Naive thymus-derived CD8-positive, alpha-beta T cell (primary cell): Measurements from ENCODE around the gene YIPF1. TPM values are rescaled to one million over a fixed set of nuclear protein-coding genes. Genes with fewer than 3 reads are reported as not detected.

ENCODE experiments used
- ATAC-seq, 2 donors: fragments of 150-1000 bp; cut with Tn5 transposase in 1 of 2; sonication (Bioruptor Pico), chemical (Tn5 transposase) in 1 of 2; 1 replicate in 1 of 2; 2 replicates in 1 of 2; pipeline ENCODE4 v1.10.0; 2021; ENCODE audit warnings: mild to moderate bottlenecking in 2 of 2, moderate library complexity in 2 of 2
- POLR2A ChIA-PET: fragments of 350-600 bp; sonication (Branson Sonifier 250); formaldehyde crosslinking; loops from one replicate; lab custom pipeline; 2021; ENCODE audit warnings: antibody characterized with exemption; lab: Charles Lee
- DNase-seq, 10 donors: peaks; one replicate each; pipeline versions ENCODE4 v3.0.0 to v3.0.0-alpha.2; 2020 to 2022
- H3K27ac Mint-ChIP-seq, 10 donors: one replicate each; pipeline ENCODE4 v1.8.0; 2020 to 2022; ENCODE audit warnings: mild to moderate bottlenecking in 10 of 10, mixed read lengths in 10 of 10, moderate library complexity in 4 of 10, inconsistent platforms in 1 of 10
- H3K27me3 Mint-ChIP-seq, 5 donors: one replicate each; pipeline ENCODE4 v1.8.0; 2021 to 2022; ENCODE audit warnings: mixed read lengths in 5 of 5
- H3K36me3 Mint-ChIP-seq, 3 donors: one replicate each; pipeline ENCODE4 v1.8.0; 2020 to 2022; ENCODE audit warnings: mixed read lengths in 3 of 3, mild to moderate bottlenecking in 2 of 3, inconsistent platforms in 1 of 3
- H3K4me1 Mint-ChIP-seq, 4 donors: one replicate each; pipeline ENCODE4 v1.8.0; 2021 to 2022; ENCODE audit warnings: mixed read lengths in 4 of 4
- H3K4me3 Mint-ChIP-seq, 10 donors: one replicate each; pipeline ENCODE4 v1.8.0; 2020 to 2022; ENCODE audit warnings: mild to moderate bottlenecking in 10 of 10, mixed read lengths in 10 of 10, moderate library complexity in 6 of 10, inconsistent platforms in 1 of 10
- H3K9me3 Mint-ChIP-seq, 9 donors: one replicate each; pipeline ENCODE4 v1.8.0; 2020 to 2022; ENCODE audit warnings: mixed read lengths in 9 of 9, mild to moderate bottlenecking in 3 of 9, inconsistent platforms in 1 of 9, moderate library complexity in 1 of 9
- polyA plus RNA-seq, 3 donors: library from polyadenylated mRNA; unstranded; fragments of 300-500 nt; fragmentation: Illumina TruSeq; gene quantifications; one replicate each; pipeline ENCODE4 v1.2.3, GENCODE V29; 2021
- total RNA-seq, 8 experiments: library from RNA in 2 of 8; stranded (reverse) in 2 of 8; gene quantifications; one replicate each; pipeline ENCODE4 v1.2.3 and lab custom pipeline; 2021 to 2026

Gene YIPF1
- total RNA-seq (10 to 100 TPM; 13.6 to 16.2 TPM), polyA plus RNA-seq (10 to 100 TPM; 22.3 to 25.6 (median 24.2) TPM), total RNA-seq (lab: John Stamatoyannopoulos, UW) (9.8 to 19.3 (median 17.4) reads per million in 6 experiments)

GRCh38 chr1:53889304-53890298, at the start of gene YIPF1:
YIPF1 (minus strand) TSS chr1:53889797; CDS start chr1:53888937, 860 bp downstream.
- peaks cover 0 to 4% (median 0%) of the 10 kb centered on the region in 5 donors for H3K27me3 Mint-ChIP-seq
- no peaks in the 10 kb centered on the region for H3K9me3 Mint-ChIP-seq
- DNase-seq (peak; percentile 74 to 90 (median 81)), ATAC-seq (peak; percentile 97 to 99)
- peaks cover 0 to 25% (median 0%) of the 10 kb centered on the region in 3 donors for H3K36me3 Mint-ChIP-seq
- POLR2A ChIA-PET = interaction anchor here (1.0 to 2.6 kb wide), 6 partner anchors 10 to 163 kb away, joined by 3 to 24 read pairs (median 6); partner anchors contain the start of genes IFT25, LRRC42, NDC1 and TMEM59
- peaks cover 13 to 52% (median 47%) of the 10 kb centered on the region in 4 donors for H3K4me1 Mint-ChIP-seq
- peak within 1 kb of the TSS; percentile 93 to 97 (median 94) for H3K27ac Mint-ChIP-seq
- peak within 1 kb of the TSS; percentile 93 to 97 (median 95) for H3K4me3 Mint-ChIP-seq

GRCh38 chr1:53938136-53938830, 48.7 kb upstream of the YIPF1 start:
- no peak overlapping the region for H3K27ac Mint-ChIP-seq
- no peak overlapping the region for H3K4me3 Mint-ChIP-seq
- peaks cover 0 to 49% (median 36%) of the 10 kb centered on the region in 3 donors for H3K36me3 Mint-ChIP-seq
- DNase-seq (no peak), ATAC-seq (no peak)
- POLR2A ChIA-PET = no interaction called here
- H3K9me3 Mint-ChIP-seq = peaks cover 0 to 1% (median 0%) of the 10 kb centered on the region in 9 donors
- peaks cover 14 to 29% (median 22%) of the 10 kb centered on the region in 4 donors for H3K4me1 Mint-ChIP-seq
- no peaks in the 10 kb centered on the region for H3K27me3 Mint-ChIP-seq

- POLR2A ChIA-PET = interaction anchor here (1.4 kb wide), 1 partner anchor 10 kb away, joined by 4 read pairs; the partner anchor contains the start of genes IFT25 and LRRC42
- Mint-ChIP-seq H3K27me3 (no peaks in the 10 kb centered on the region), H3K4me3 (no peak overlapping the region)
These were observed 46.8 kb upstream of the YIPF1 start for GRCh38 chr1:53936430-53936829.

GRCh38 chr1:53934170-53934765, 44.7 kb upstream of the YIPF1 start:
- Mint-ChIP-seq H3K4me1 (peaks cover 4 to 13% (median 5%) of the 10 kb centered on the region in 4 donors), H3K36me3 (peaks cover 0 to 65% (median 40%) of the 10 kb centered on the region in 3 donors), H3K27ac (no peak overlapping the region), H3K27me3 (no peaks in the 10 kb centered on the region), H3K4me3 (no peak overlapping the region), H3K9me3 (peaks cover 0 to 2% (median 0%) of the 10 kb centered on the region in 9 donors)
- DNase-seq (no peak), ATAC-seq (no peak)
- POLR2A ChIA-PET = no interaction called here

More at GRCh38 chr1:53936430-53936829, 46.8 kb upstream of the YIPF1 start:
- peaks cover 5 to 17% (median 12%) of the 10 kb centered on the region in 4 donors for H3K4me1 Mint-ChIP-seq
- DNase-seq = no peak
- no peak for ATAC-seq
- peaks cover 0 to 2% (median 0%) of the 10 kb centered on the region in 9 donors for H3K9me3 Mint-ChIP-seq
- H3K36me3 Mint-ChIP-seq = peaks cover 0 to 58% (median 40%) of the 10 kb centered on the region in 3 donors
- no peak overlapping the region for H3K27ac Mint-ChIP-seq

GRCh38 chr1:53931523-53931922, 41.9 kb upstream of the YIPF1 start:
- no peak for ATAC-seq
- H3K9me3 Mint-ChIP-seq = peaks cover 0 to 2% (median 0%) of the 10 kb centered on the region in 9 donors
- POLR2A ChIA-PET = no interaction called here
- H3K27ac Mint-ChIP-seq = peak overlapping the region in 2 of 10 donors; percentile 24 to 49
- H3K4me1 Mint-ChIP-seq = peaks cover 0 to 5% (median 2%) of the 10 kb centered on the region in 4 donors
- DNase-seq = no peak
- H3K27me3 Mint-ChIP-seq = no peaks in the 10 kb centered on the region
- H3K4me3 Mint-ChIP-seq = no peak overlapping the region
- H3K36me3 Mint-ChIP-seq = peaks cover 0 to 63% (median 45%) of the 10 kb centered on the region in 3 donors

GRCh38 chr1:53930932-53931331, 41.3 kb upstream of the YIPF1 start:
- Mint-ChIP-seq H3K9me3 (peaks cover 0 to 2% (median 0%) of the 10 kb centered on the region in 9 donors), H3K27me3 (no peaks in the 10 kb centered on the region), H3K27ac (peak overlapping the region in 1 of 10 donors; percentile 49), H3K4me3 (no peak overlapping the region), H3K36me3 (peaks cover 0 to 59% (median 41%) of the 10 kb centered on the region in 3 donors), H3K4me1 (peaks cover 0 to 5% (median 1%) of the 10 kb centered on the region in 4 donors)
- POLR2A ChIA-PET = no interaction called here
- DNase-seq (no peak), ATAC-seq (no peak)

- peak overlapping the region in 5 of 10 donors; percentile 9 to 73 (median 37) for H3K27ac Mint-ChIP-seq
- ATAC-seq = no peak
- DNase-seq = no peak
- H3K9me3 Mint-ChIP-seq = peaks cover 0 to 2% (median 0%) of the 10 kb centered on the region in 9 donors
- H3K4me3 Mint-ChIP-seq = no peak overlapping the region
- POLR2A ChIA-PET = no interaction called here
- H3K36me3 Mint-ChIP-seq = peaks cover 0 to 60% (median 32%) of the 10 kb centered on the region in 3 donors
- peaks cover 0 to 5% (median 1%) of the 10 kb centered on the region in 4 donors for H3K4me1 Mint-ChIP-seq
- H3K27me3 Mint-ChIP-seq = no peaks in the 10 kb centered on the region
These were observed 39.8 kb upstream of the YIPF1 start for GRCh38 chr1:53929246-53929960.

GRCh38 chr1:53927376-53927881, 37.8 kb upstream of the YIPF1 start:
- Mint-ChIP-seq H3K4me3 (no peak overlapping the region), H3K9me3 (no peaks in the 10 kb centered on the region), H3K36me3 (peaks cover 0 to 73% (median 29%) of the 10 kb centered on the region in 3 donors), H3K27ac (peak overlapping the region in 1 of 10 donors; percentile 24), H3K4me1 (peaks cover 0 to 5% (median 1%) of the 10 kb centered on the region in 4 donors), H3K27me3 (no peaks in the 10 kb centered on the region)
- DNase-seq = no peak
- POLR2A ChIA-PET = no interaction called here
- ATAC-seq = no peak

GRCh38 chr1:53919675-53920066, 30.1 kb upstream of the YIPF1 start:
- ATAC-seq = no peak
- Mint-ChIP-seq H3K36me3 (peaks cover 0 to 74% (median 8%) of the 10 kb centered on the region in 3 donors), H3K27me3 (no peaks in the 10 kb centered on the region), H3K27ac (peak overlapping the region in 9 of 10 donors; percentile 44 to 87 (median 66)), H3K4me3 (no peak overlapping the region), H3K4me1 (peaks cover 8 to 31% (median 15%) of the 10 kb centered on the region in 4 donors), H3K9me3 (no peaks in the 10 kb centered on the region)
- POLR2A ChIA-PET = interaction anchor here (0.7 kb wide), 1 partner anchor 1128 kb away, joined by 4 read pairs; no protein-coding TSS in a partner anchor
- no peak for DNase-seq

- ATAC-seq = no peak
- POLR2A ChIA-PET = no interaction called here
These were observed 28.7 kb upstream of the YIPF1 start for GRCh38 chr1:53918343-53918742.

More at GRCh38 chr1:53918343-53918742, 28.7 kb upstream of the YIPF1 start:
- Mint-ChIP-seq H3K36me3 (peaks cover 0 to 61% (median 6%) of the 10 kb centered on the region in 3 donors), H3K4me3 (no peak overlapping the region), H3K4me1 (peaks cover 8 to 31% (median 15%) of the 10 kb centered on the region in 4 donors), H3K27ac (peak overlapping the region in 2 of 10 donors; percentile 41 to 61), H3K27me3 (no peaks in the 10 kb centered on the region), H3K9me3 (no peaks in the 10 kb centered on the region)
- DNase-seq = no peak
